CD4-positive, alpha-beta T cell (primary cell): ENCODE measurements around the gene CFAP299. TPM values are rescaled to one million over a fixed set of nuclear protein-coding genes. Genes with fewer than 3 reads are reported as not detected.

Experiments
- ATAC-seq: fragments of 200-7000 bp; cut with Tn5 transposase; one replicate; pipeline ENCODE4 v1.10.0; 2022; ENCODE audit warnings: mild to moderate bottlenecking; ENCODE audit not compliant: poor library complexity
- CTCF ChIA-PET: fragments of 350-600 bp; sonication (Branson Sonifier 250); formaldehyde crosslinking; loops from one replicate; lab custom pipeline; 2021; ENCODE audit warnings: antibody characterized with exemption, inconsistent platforms; lab: Charles Lee
- POLR2A ChIA-PET: fragments of 350-600 bp; sonication (Branson Sonifier 250); formaldehyde crosslinking; loops from one replicate; lab custom pipeline; 2021; ENCODE audit warnings: antibody characterized with exemption, inconsistent platforms; lab: Charles Lee
- DNase-seq, 14 experiments: peaks; one replicate each; pipeline ENCODE4 v3.0.0-alpha.2; 2013 to 2020; ENCODE audit warnings: mixed read lengths in 2 of 14
- H3K27ac ChIP-seq, 2 donors: one replicate each; pipeline versions ENCODE4 v1.5.1 to v1.7.0; 2013; ENCODE audit warnings: low read length in 2 of 2, low read depth in 1 of 2, mild to moderate bottlenecking in 1 of 2
- H3K27me3 ChIP-seq, 2 experiments: 1 replicate in 1 of 2; 2 replicates in 1 of 2; pipeline versions ENCODE4 v1.6.1 to v1.7.0; 2013; ENCODE audit warnings: low read length in 2 of 2, control low read depth in 1 of 2, mild to moderate bottlenecking in 1 of 2, moderate library complexity in 1 of 2; ENCODE audit not compliant: insufficient read depth in 2 of 2, control insufficient read depth in 1 of 2
- H3K36me3 ChIP-seq: one replicate; pipeline ENCODE4 v1.6.1; 2013; ENCODE audit warnings: low read length, control low read depth; ENCODE audit not compliant: insufficient read depth
- H3K4me1 ChIP-seq: one replicate; pipeline ENCODE4 v1.6.1; 2013; ENCODE audit warnings: low read length, control low read depth; ENCODE audit not compliant: insufficient read depth
- H3K4me3 ChIP-seq: one replicate; pipeline ENCODE4 v1.5.1; 2013; ENCODE audit warnings: mild to moderate bottlenecking, low read length, moderate library complexity
- H3K9me3 ChIP-seq, 2 experiments: 1 replicate in 1 of 2; 2 replicates in 1 of 2; pipeline versions ENCODE4 v1.6.1 to v1.7.0; 2013; ENCODE audit warnings: low read length in 2 of 2, mild to moderate bottlenecking in 2 of 2, control low read depth in 1 of 2, moderate library complexity in 1 of 2; ENCODE audit not compliant: control insufficient read depth in 1 of 2, insufficient read depth in 1 of 2
- H3K27ac Mint-ChIP-seq: one replicate; pipeline ENCODE4 v1.8.0; 2020; ENCODE audit warnings: mixed read lengths
- H3K27me3 Mint-ChIP-seq: one replicate; pipeline ENCODE4 v1.8.0; 2021; ENCODE audit warnings: mixed read lengths
- H3K36me3 Mint-ChIP-seq: one replicate; pipeline ENCODE4 v1.8.0; 2021; ENCODE audit warnings: low read depth, mixed read lengths
- H3K4me1 Mint-ChIP-seq: one replicate; pipeline ENCODE4 v1.8.0; 2021; ENCODE audit warnings: low read depth, mixed read lengths
- H3K4me3 Mint-ChIP-seq: one replicate; pipeline ENCODE4 v1.8.0; 2020; ENCODE audit warnings: mild to moderate bottlenecking, mixed read lengths
- H3K9me3 Mint-ChIP-seq: one replicate; pipeline ENCODE4 v1.8.0; 2020; ENCODE audit warnings: mixed read lengths
- intact Hi-C, 2 experiments: fragments of 100-400 bp; cut with DNase I in 1 of 2; cut with micrococcal nuclease in 1 of 2; formaldehyde crosslinking; loops; one replicate each; pipeline versions ENCODE4 v1.15.1 to v1.9.0; 2023 to 2025; cut with DNase I, micrococcal nuclease
- total RNA-seq, 174 experiments: library from RNA in 2 of 174; stranded (reverse) in 2 of 174; gene quantifications; one replicate each; pipeline ENCODE4 v1.2.3 and lab custom pipeline; 2021 to 2026
- TF ChIP-seq, protein P1 (sequence below): fragments of 200-600 bp; IDR thresholded peaks from one replicate; pipeline ENCODE4 v1.8.0; 2022; ENCODE audit warnings: antibody characterized with exemption, mild to moderate bottlenecking

CFAP299 gene
- total RNA-seq, 2 experiments from 2014 or later = not detected

DNA sequence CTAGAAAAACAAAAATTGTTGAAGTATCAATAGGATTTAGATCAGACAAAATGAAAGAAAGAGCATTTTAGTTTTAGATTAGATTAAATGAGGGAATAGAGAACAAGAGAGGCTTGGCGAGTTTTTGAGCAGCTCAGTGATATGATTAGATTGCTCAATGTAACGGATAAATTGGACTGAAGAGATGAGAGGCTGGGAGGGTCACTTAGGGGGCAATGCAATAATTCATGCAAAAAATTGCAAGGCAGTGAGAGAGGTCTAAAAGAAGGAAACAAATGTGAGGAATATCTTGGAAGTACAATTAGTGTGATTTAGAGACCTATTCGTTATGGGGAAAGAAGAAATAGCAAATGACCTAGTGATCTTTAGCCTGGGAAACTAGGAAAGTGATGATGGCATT is 644.7 kb downstream of the CFAP299 start:
- Histone ChIP-seq H3K4me3 (no peak overlapping the region), H3K27me3 (no peaks in the 10 kb centered on the region), H3K4me1 (no peaks in the 10 kb centered on the region), H3K9me3 (no peaks in the 10 kb centered on the region), H3K36me3 (no peaks in the 10 kb centered on the region), H3K27ac (no peak overlapping the region)
- Mint-ChIP-seq H3K9me3 (no peaks in the 10 kb centered on the region), H3K4me3 (no peak overlapping the region), H3K27me3 (peaks cover 25% of the 10 kb centered on the region), H3K27ac (no peak overlapping the region), H3K4me1 (no peaks in the 10 kb centered on the region), H3K36me3 (no peaks in the 10 kb centered on the region)
- ATAC-seq (no peak), DNase-seq (no peak)
- POLR2A ChIA-PET = no interaction called here
- intact Hi-C loops = no loop called here
- TF ChIP-seq, protein P1, sequence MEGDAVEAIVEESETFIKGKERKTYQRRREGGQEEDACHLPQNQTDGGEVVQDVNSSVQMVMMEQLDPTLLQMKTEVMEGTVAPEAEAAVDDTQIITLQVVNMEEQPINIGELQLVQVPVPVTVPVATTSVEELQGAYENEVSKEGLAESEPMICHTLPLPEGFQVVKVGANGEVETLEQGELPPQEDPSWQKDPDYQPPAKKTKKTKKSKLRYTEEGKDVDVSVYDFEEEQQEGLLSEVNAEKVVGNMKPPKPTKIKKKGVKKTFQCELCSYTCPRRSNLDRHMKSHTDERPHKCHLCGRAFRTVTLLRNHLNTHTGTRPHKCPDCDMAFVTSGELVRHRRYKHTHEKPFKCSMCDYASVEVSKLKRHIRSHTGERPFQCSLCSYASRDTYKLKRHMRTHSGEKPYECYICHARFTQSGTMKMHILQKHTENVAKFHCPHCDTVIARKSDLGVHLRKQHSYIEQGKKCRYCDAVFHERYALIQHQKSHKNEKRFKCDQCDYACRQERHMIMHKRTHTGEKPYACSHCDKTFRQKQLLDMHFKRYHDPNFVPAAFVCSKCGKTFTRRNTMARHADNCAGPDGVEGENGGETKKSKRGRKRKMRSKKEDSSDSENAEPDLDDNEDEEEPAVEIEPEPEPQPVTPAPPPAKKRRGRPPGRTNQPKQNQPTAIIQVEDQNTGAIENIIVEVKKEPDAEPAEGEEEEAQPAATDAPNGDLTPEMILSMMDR = no peak
- CTCF ChIA-PET = no interaction called here

DNA sequence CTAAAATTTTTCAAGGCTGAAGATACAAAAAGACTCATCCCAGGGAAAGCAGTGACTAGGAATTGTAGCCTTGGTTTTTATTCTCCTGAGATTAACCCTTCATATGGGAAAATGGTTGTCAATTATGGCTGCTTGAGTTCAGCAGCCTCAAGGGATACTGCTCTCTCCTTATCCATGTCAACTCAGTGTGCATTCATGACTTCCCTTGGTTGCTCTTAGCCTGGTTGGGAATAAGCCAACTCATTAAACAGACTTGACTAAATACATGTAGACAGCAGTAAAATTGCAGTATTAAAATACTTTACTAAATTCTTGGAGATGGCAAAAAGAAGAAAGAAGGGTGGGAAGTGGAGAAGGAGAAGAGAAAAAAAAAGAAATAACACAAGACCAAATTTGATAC is 650.5 kb downstream of the CFAP299 start:
- CTCF ChIA-PET = interaction anchor here (1.9 kb wide), 1 partner anchor 9 kb away, joined by 5 read pairs; no protein-coding TSS in a partner anchor
- H3K4me3 Mint-ChIP-seq = no peak overlapping the region

DNA sequence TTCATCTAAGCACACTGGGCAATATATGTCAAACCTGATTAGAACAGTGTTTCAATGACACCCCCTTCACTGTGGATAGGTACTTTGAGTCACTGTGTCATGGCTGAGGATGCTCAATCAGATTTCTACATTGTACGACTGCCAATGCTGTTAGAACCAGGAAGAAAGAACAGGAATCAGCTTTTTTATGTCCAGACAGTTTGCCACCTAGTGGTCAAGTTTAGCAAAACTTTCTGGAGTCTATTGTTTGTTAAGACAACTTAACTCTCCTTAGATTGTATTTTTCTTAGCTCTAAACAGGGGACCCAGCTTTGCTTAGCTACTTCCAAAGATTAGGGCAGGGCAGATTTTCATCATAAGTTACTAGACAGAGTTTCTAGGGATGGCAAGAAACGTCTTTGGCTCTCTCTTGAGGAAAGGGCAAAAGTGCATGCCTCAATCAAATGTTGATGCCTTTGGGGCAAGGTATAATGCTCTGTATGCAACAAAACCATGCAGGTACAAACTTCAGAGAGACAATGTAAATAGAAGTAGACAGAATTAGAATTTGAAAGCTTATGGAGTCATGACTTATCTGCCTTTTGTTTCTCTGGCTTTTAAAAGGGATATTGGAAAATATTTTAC is 654.5 kb downstream of the CFAP299 start:
- POLR2A ChIA-PET = interaction anchor here (1.0 to 1.1 kb wide), 2 partner anchors 50 to 624 kb away, joined by 3 to 4 read pairs; no protein-coding TSS in a partner anchor

More for the DNA sequence above, 650.5 kb downstream of the CFAP299 start:
- POLR2A ChIA-PET = no interaction called here
- peaks cover 4% of the 10 kb centered on the region for H3K4me1 Mint-ChIP-seq
- no peak for ATAC-seq
- H3K9me3 Mint-ChIP-seq = no peaks in the 10 kb centered on the region
- H3K27ac ChIP-seq = no peak overlapping the region
- H3K4me1 ChIP-seq = no peaks in the 10 kb centered on the region
- intact Hi-C loops = loop anchor here in 1 of 2 experiments (5.0 kb wide), 1 partner anchor 524 kb away; no protein-coding TSS in a partner anchor
- no peaks in the 10 kb centered on the region for H3K36me3 Mint-ChIP-seq
- H3K9me3 ChIP-seq = no peaks in the 10 kb centered on the region
- no peak overlapping the region for H3K27ac Mint-ChIP-seq
- no peak overlapping the region for H3K4me3 ChIP-seq
- peaks cover 15% of the 10 kb centered on the region for H3K27me3 Mint-ChIP-seq
- H3K27me3 ChIP-seq = peaks cover 0 to 3% of the 10 kb centered on the region in 2 experiments
- TF ChIP-seq, protein P1 = no peak
- no peak for DNase-seq
- no peaks in the 10 kb centered on the region for H3K36me3 ChIP-seq

More for the DNA sequence above, 654.5 kb downstream of the CFAP299 start:
- H3K9me3 Mint-ChIP-seq = no peaks in the 10 kb centered on the region
- Histone ChIP-seq H3K27me3 (peaks cover 3% of the 10 kb centered on the region in 2 experiments), H3K9me3 (no peaks in the 10 kb centered on the region), H3K4me1 (no peaks in the 10 kb centered on the region), H3K27ac (no peak overlapping the region), H3K4me3 (no peak overlapping the region), H3K36me3 (no peaks in the 10 kb centered on the region)
- ATAC-seq = peak; percentile 48
- H3K27ac Mint-ChIP-seq = no peak overlapping the region
- H3K36me3 Mint-ChIP-seq = no peaks in the 10 kb centered on the region
- no peak overlapping the region for H3K4me3 Mint-ChIP-seq
- H3K27me3 Mint-ChIP-seq = peaks cover 19% of the 10 kb centered on the region
- TF ChIP-seq, protein P1 = peak; percentile 85
- intact Hi-C loops = loop anchor here (1.0 to 5.0 kb wide), 6 partner anchors 47 to 628 kb away; no protein-coding TSS in a partner anchor
- CTCF ChIA-PET = interaction anchor here (1.1 to 2.2 kb wide), 5 partner anchors 11 to 632 kb away, joined by 3 to 12 read pairs (median 7); no protein-coding TSS in a partner anchor
- peak in 5 of 14 experiments; percentile 2 to 69 (median 67) for DNase-seq
- peaks cover 4% of the 10 kb centered on the region for H3K4me1 Mint-ChIP-seq
